ENCODE data around the gene DUSP10. TPM values are rescaled to one million over a fixed set of nuclear protein-coding genes. Genes with fewer than 3 reads are reported as not detected.

Gene DUSP10
- polyA plus RNA-seq, 1 donor from 2014 or later, result 2.0 TPM

DNA sequence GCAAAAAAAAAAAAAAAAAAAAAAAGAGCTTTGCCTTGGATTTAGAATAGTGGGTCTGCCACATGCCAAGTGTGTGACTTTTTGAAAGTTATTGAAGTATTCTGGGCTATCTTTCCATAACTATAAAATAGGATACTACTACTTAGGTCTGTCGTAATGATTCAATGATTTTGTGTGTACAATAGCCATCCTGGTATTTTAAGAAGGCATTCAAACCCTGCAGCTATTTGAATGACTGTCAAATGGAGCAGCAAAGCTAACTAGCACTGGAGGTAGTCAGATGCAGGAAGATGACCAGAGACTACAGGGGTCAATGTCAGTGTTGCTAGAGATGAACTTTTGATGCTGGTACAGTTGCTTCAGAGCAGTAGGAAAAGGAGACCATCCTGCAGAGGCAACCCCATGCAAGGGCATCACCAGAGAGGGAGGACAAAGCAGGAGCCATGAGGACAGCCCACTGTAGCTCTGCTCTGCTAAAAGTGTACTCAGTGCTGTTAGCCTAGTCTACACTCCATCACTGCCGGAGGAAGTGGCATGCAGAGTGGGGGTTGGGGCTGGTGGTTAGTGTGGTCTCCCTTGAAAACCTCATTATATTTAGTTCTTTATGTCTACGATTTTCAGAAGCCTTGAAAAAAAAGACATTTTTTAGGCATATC is 29.0 kb downstream of the DUSP10 start:
- Histone ChIP-seq H3K4me2 (ENCODE audit: low read length) (no peak overlapping the region), H3K27ac (ENCODE audit: low read length) (no peak overlapping the region), H3K27me3 (ENCODE audit: insufficient read depth, low read depth, low read length) (no peaks in the 10 kb centered on the region), H2AFZ (ENCODE audit: low read depth, low read length) (no peak overlapping the region), H3K36me3 (ENCODE audit: insufficient read depth, low read length) (no peaks in the 10 kb centered on the region), H3K9ac (ENCODE audit: low read length) (no peak overlapping the region), H3K79me2 (replicated peaks; ENCODE audit: insufficient read depth, low read length) (no peaks in the 10 kb centered on the region), H3K4me3 (ENCODE audit: low read length) (no peak overlapping the region), H3K9me2 (ENCODE audit: insufficient read depth, low read length) (no peaks in the 10 kb centered on the region), H3F3A (ENCODE audit: insufficient read depth, low read length, poor library complexity, severe bottlenecking) (no peaks in the 10 kb centered on the region), H3K9me3 (ENCODE audit: low read length) (no peaks in the 10 kb centered on the region), H4K20me1 (ENCODE audit: insufficient read depth) (no peaks in the 10 kb centered on the region)
- TF ChIP-seq SMC3 (conservative IDR thresholded peaks at IDR 0.05; ENCODE audit: poor library complexity), result no peak
- no peak for TF ChIP-seq POLR2AphosphoS5 (IDR thresholded peaks at IDR 0.05)
- TF ChIP-seq, protein P1, sequence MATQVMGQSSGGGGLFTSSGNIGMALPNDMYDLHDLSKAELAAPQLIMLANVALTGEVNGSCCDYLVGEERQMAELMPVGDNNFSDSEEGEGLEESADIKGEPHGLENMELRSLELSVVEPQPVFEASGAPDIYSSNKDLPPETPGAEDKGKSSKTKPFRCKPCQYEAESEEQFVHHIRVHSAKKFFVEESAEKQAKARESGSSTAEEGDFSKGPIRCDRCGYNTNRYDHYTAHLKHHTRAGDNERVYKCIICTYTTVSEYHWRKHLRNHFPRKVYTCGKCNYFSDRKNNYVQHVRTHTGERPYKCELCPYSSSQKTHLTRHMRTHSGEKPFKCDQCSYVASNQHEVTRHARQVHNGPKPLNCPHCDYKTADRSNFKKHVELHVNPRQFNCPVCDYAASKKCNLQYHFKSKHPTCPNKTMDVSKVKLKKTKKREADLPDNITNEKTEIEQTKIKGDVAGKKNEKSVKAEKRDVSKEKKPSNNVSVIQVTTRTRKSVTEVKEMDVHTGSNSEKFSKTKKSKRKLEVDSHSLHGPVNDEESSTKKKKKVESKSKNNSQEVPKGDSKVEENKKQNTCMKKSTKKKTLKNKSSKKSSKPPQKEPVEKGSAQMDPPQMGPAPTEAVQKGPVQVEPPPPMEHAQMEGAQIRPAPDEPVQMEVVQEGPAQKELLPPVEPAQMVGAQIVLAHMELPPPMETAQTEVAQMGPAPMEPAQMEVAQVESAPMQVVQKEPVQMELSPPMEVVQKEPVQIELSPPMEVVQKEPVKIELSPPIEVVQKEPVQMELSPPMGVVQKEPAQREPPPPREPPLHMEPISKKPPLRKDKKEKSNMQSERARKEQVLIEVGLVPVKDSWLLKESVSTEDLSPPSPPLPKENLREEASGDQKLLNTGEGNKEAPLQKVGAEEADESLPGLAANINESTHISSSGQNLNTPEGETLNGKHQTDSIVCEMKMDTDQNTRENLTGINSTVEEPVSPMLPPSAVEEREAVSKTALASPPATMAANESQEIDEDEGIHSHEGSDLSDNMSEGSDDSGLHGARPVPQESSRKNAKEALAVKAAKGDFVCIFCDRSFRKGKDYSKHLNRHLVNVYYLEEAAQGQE (IDR thresholded peaks at IDR 0.05; ENCODE audit: borderline replicate concordance), result no peak
- no peak for TF ChIP-seq TAF1 (IDR thresholded peaks at IDR 0.05; ENCODE audit: low read depth)
- no peak for TF ChIP-seq RAD21 (conservative IDR thresholded peaks at IDR 0.05)
- no peak for TF ChIP-seq EP300 (conservative IDR thresholded peaks at IDR 0.05; ENCODE audit: poor library complexity, severe bottlenecking)
- no peak for TF ChIP-seq MXI1 (conservative IDR thresholded peaks at IDR 0.05; ENCODE audit: poor library complexity, severe bottlenecking)
- TF ChIP-seq, protein P2, sequence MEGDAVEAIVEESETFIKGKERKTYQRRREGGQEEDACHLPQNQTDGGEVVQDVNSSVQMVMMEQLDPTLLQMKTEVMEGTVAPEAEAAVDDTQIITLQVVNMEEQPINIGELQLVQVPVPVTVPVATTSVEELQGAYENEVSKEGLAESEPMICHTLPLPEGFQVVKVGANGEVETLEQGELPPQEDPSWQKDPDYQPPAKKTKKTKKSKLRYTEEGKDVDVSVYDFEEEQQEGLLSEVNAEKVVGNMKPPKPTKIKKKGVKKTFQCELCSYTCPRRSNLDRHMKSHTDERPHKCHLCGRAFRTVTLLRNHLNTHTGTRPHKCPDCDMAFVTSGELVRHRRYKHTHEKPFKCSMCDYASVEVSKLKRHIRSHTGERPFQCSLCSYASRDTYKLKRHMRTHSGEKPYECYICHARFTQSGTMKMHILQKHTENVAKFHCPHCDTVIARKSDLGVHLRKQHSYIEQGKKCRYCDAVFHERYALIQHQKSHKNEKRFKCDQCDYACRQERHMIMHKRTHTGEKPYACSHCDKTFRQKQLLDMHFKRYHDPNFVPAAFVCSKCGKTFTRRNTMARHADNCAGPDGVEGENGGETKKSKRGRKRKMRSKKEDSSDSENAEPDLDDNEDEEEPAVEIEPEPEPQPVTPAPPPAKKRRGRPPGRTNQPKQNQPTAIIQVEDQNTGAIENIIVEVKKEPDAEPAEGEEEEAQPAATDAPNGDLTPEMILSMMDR (IDR thresholded peaks at IDR 0.05; ENCODE audit: poor library complexity, severe bottlenecking), result no peak
- TF ChIP-seq EZH2 (IDR thresholded peaks at IDR 0.05; ENCODE audit: borderline replicate concordance, insufficient read depth, low read length, poor library complexity, severe bottlenecking), result no peak

DNA sequence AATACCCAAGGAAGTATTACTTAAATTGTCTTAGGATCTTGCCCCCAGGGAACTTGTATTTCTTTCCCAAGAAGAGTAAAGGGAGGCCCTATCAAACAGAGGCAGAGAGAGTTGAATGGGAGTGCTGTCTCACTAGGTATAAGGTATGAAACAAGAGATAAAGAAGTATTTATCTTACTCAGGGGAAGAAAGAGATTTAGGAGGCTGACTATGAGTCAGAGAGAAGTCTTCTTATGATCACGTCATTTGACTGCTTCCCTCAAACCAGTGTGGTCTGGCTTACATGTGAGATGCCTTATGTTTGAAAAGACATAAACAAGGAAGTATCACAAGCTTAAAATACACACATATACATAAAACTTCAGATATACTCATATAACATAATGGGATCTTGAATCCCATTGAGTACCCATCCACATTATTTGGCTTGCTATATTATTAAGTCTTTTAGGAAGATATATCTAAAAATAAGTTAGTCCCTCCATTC is 29.6 kb downstream of the DUSP10 start:
- no peak overlapping the region for H3K9ac ChIP-seq (ENCODE audit: low read length)
- no peaks in the 10 kb centered on the region for H3K9me2 ChIP-seq (ENCODE audit: insufficient read depth, low read length)
- H3K36me3 ChIP-seq (ENCODE audit: insufficient read depth, low read length), result no peaks in the 10 kb centered on the region
- H3F3A ChIP-seq (ENCODE audit: insufficient read depth, low read length, poor library complexity, severe bottlenecking), result no peaks in the 10 kb centered on the region
- no peaks in the 10 kb centered on the region for H4K20me1 ChIP-seq (ENCODE audit: insufficient read depth)
- no peaks in the 10 kb centered on the region for H3K27me3 ChIP-seq (ENCODE audit: insufficient read depth, low read depth, low read length)
- no peaks in the 10 kb centered on the region for H3K9me3 ChIP-seq (ENCODE audit: low read length)
- no peak overlapping the region for H3K4me2 ChIP-seq (ENCODE audit: low read length)
- H3K27ac ChIP-seq (ENCODE audit: low read length), result no peak overlapping the region
- no peak overlapping the region for H2AFZ ChIP-seq (ENCODE audit: low read depth, low read length)
- TF ChIP-seq SMC3 (conservative IDR thresholded peaks at IDR 0.05; ENCODE audit: poor library complexity), result no peak
- TF ChIP-seq RAD21 (conservative IDR thresholded peaks at IDR 0.05), result no peak
- TF ChIP-seq MXI1 (conservative IDR thresholded peaks at IDR 0.05; ENCODE audit: poor library complexity, severe bottlenecking), result no peak
- no peak for TF ChIP-seq EP300 (conservative IDR thresholded peaks at IDR 0.05; ENCODE audit: poor library complexity, severe bottlenecking)
- no peak for TF ChIP-seq TAF1 (IDR thresholded peaks at IDR 0.05; ENCODE audit: low read depth)
- TF ChIP-seq POLR2AphosphoS5 (IDR thresholded peaks at IDR 0.05), result no peak
- no peak for TF ChIP-seq EZH2 (IDR thresholded peaks at IDR 0.05; ENCODE audit: borderline replicate concordance, insufficient read depth, low read length, poor library complexity, severe bottlenecking)
- TF ChIP-seq, protein P1 (IDR thresholded peaks at IDR 0.05; ENCODE audit: borderline replicate concordance), result no peak
- TF ChIP-seq, protein P2 (IDR thresholded peaks at IDR 0.05; ENCODE audit: poor library complexity, severe bottlenecking), result no peak
- no peaks in the 10 kb centered on the region for H3K79me2 ChIP-seq (replicated peaks; ENCODE audit: insufficient read depth, low read length)
- no peak overlapping the region for H3K4me3 ChIP-seq (ENCODE audit: low read length)
